ENCODE data around the gene BAX. TPM values are rescaled to one million over a fixed set of nuclear protein-coding genes. Genes with fewer than 3 reads are reported as not detected.

Gene BAX
- total and polyA plus RNA-seq, 2 of the 4 experiments (the other 2 are of a cell fraction), result 23.3 to 169 TPM

GRCh38 chr19:48968813-48969218 lies 14.1 kb downstream of the BAX start:
- dilution Hi-C loops (cut with HindIII; ENCODE audit: low sequenced_read_pairs, unreplicated experiment), result no loop called here
- Histone ChIP-seq H3K27ac (ENCODE audit: insufficient read depth, low read length) (no peak overlapping the region), H4K91ac (ENCODE audit: insufficient read depth, low read depth, low read length) (no peak overlapping the region), H3K27me3 (ENCODE audit: control insufficient read depth, insufficient read depth, low read length) (no peaks in the 10 kb centered on the region), H4K8ac (ENCODE audit: low read depth in 2 of 2, low read length in 2 of 2) (no peak overlapping the region), H3K79me1 (ENCODE audit: low read depth in 1 of 2, low read length in 2 of 2) (peaks cover 0 to 39% of the 10 kb centered on the region in 2 experiments; a peak in 3 of 4 replicates), H2AK9ac (replicated peaks; ENCODE audit: low read depth, low read length, poor library complexity) (no peak overlapping the region), H3K9ac (ENCODE audit: low read depth, low read length) (no peak overlapping the region), H2AFZ (replicated peaks; ENCODE audit: low read length, poor library complexity) (no peak overlapping the region), H2AK5ac (ENCODE audit: low read depth, low read length) (no peak overlapping the region), H3K36me3 (ENCODE audit: control insufficient read depth, insufficient read depth, low read length) (peaks cover 33% of the 10 kb centered on the region), H3K4ac (ENCODE audit: low read depth, low read length) (no peak overlapping the region), H2BK120ac (ENCODE audit: low read depth, low read length) (no peak overlapping the region), H3K4me2 (ENCODE audit: low read depth, low read length) (no peak overlapping the region), H3K56ac (ENCODE audit: extremely low read depth, insufficient read depth, low read length) (no peak overlapping the region), H3K14ac (replicated peaks; ENCODE audit: low read depth, low read length) (no peak overlapping the region), H4K5ac (ENCODE audit: low read depth, low read length) (no peak overlapping the region), H3K18ac (ENCODE audit: low read depth, low read length) (no peak overlapping the region), H3K9me1 (ENCODE audit: insufficient read depth, low read length) (peaks cover 11% of the 10 kb centered on the region), H2BK5ac (ENCODE audit: low read depth, low read length, poor library complexity, severe bottlenecking) (no peak overlapping the region), H3K9me3 (ENCODE audit: control insufficient read depth, insufficient read depth, low read length) (no peaks in the 10 kb centered on the region), H3K23ac (ENCODE audit: low read depth, low read length) (no peak overlapping the region), H2BK20ac (ENCODE audit: low read depth, low read length) (no peak overlapping the region), H3K4me1 (ENCODE audit: control insufficient read depth, insufficient read depth, low read length) (peaks cover 9% of the 10 kb centered on the region), H3K4me3 (ENCODE audit: insufficient read depth, low read depth, low read length) (no peak overlapping the region), H2BK15ac (ENCODE audit: low read depth, low read length) (no peak overlapping the region), H4K20me1 (ENCODE audit: insufficient read depth, low read length) (peaks cover 45% of the 10 kb centered on the region)
- ChIA-PET CTCF (no interaction called here), POLR2A (ENCODE audit: unreplicated experiment) (no interaction called here)
- ATAC-seq (ENCODE audit: low read depth) (no peak), DNase-seq (no peak)
- TF ChIP-seq MXI1 (IDR thresholded peaks at IDR 0.05; ENCODE audit: borderline replicate concordance, low read depth, low read length), result no peak
- TF ChIP-seq SMC3 (IDR thresholded peaks at IDR 0.05; ENCODE audit: low read depth, low read length), result no peak
- TF ChIP-seq CHD1 (IDR thresholded peaks at IDR 0.05; ENCODE audit: low read depth, low read length), result no peak
- TF ChIP-seq RCOR1 (IDR thresholded peaks at IDR 0.05; ENCODE audit: insufficient replicate concordance, low read length), result no peak
- TF ChIP-seq RAD21 (IDR thresholded peaks at IDR 0.05; ENCODE audit: low read length), result no peak
- no peak for TF ChIP-seq RFX5 (IDR thresholded peaks at IDR 0.05; ENCODE audit: low read depth, low read length)
- no peak for TF ChIP-seq USF2 (IDR thresholded peaks at IDR 0.05; ENCODE audit: low read depth, low read length)
- TF ChIP-seq FOS (IDR thresholded peaks at IDR 0.05; ENCODE audit: low read depth, low read length), result no peak
- TF ChIP-seq CEBPB (IDR thresholded peaks at IDR 0.05; ENCODE audit: low read depth, low read length), result no peak
- no peak for TF ChIP-seq CTCF (conservative IDR thresholded peaks at IDR 0.05; ENCODE audit: low read depth, low read length)
- no peak for TF ChIP-seq BHLHE40 (IDR thresholded peaks at IDR 0.05; ENCODE audit: low read depth, low read length)
- TF ChIP-seq MAZ (IDR thresholded peaks at IDR 0.05; ENCODE audit: borderline replicate concordance, low read depth, low read length), result no peak
- no peak for TF ChIP-seq ELK1 (IDR thresholded peaks at IDR 0.05; ENCODE audit: borderline replicate concordance, low read depth, low read length)
- no TSS peak for BruUV-seq (replicated peaks)
- WGBS, 2 experiments (ENCODE audit: extremely low coverage in 2 of 2, insufficient read length in 1 of 2), result 95% methylated on average over 11 of the region's 15 CpGs; no CpG with 5 or more reads in 1 of the 2 experiments
- in situ Hi-C loops (cut with MboI; ENCODE audit: low sequenced_read_pairs), result loop anchor here (10.0 kb wide), 1 partner anchor 324 kb away; the partner anchor contains the start of gene CA11
- intact Hi-C loops (cut with micrococcal nuclease), result loop anchor here (10.0 kb wide), 1 partner anchor 324 kb away; the partner anchor contains the start of gene CA11

Measured in IMR-90 (cell line).